Activated CD4-positive, alpha-beta memory T cell treated with anti-CD3 and anti-CD28 coated beads, Interleukin-2, amount 10 ng/mL, durations not matched to agents 7 days and 5 days (primary cell): ENCODE results near the gene SMPD3. TPM values are rescaled to one million over a fixed set of nuclear protein-coding genes. Genes with fewer than 3 reads are reported as not detected.

Experiments
- CTCF ChIA-PET: fragments of 350-600 bp; sonication (Branson Sonifier 250); formaldehyde crosslinking; loops from one replicate; lab custom pipeline; 2021; ENCODE audit warnings: antibody characterized with exemption, inconsistent platforms; lab: Charles Lee
- POLR2A ChIA-PET: fragments of 350-600 bp; sonication (Branson Sonifier 250); formaldehyde crosslinking; loops from one replicate; lab custom pipeline; 2021; ENCODE audit warnings: antibody characterized with exemption; lab: Charles Lee
- DNase-seq: peaks from one replicate; pipeline ENCODE4 v3.0.0-alpha.2; 2020
- H3K27ac Mint-ChIP-seq: one replicate; pipeline ENCODE4 v1.8.0; 2021; ENCODE audit warnings: mild to moderate bottlenecking, mixed read lengths
- H3K27me3 Mint-ChIP-seq: one replicate; pipeline ENCODE4 v1.8.0; 2021; ENCODE audit warnings: mixed read lengths
- H3K36me3 Mint-ChIP-seq: one replicate; pipeline ENCODE4 v1.8.0; 2021; ENCODE audit warnings: low read depth, mixed read lengths
- H3K4me1 Mint-ChIP-seq: one replicate; pipeline ENCODE4 v1.8.0; 2021; ENCODE audit warnings: mixed read lengths
- H3K4me3 Mint-ChIP-seq: one replicate; pipeline ENCODE4 v1.8.0; 2021; ENCODE audit warnings: mild to moderate bottlenecking, mixed read lengths
- H3K9me3 Mint-ChIP-seq: one replicate; pipeline ENCODE4 v1.8.0; 2021; ENCODE audit warnings: mixed read lengths
- total RNA-seq, 2 experiments: library from RNA; stranded (reverse); gene quantifications; one replicate each; pipeline ENCODE4 v1.2.3, GENCODE V29; 2021

Gene SMPD3
- total RNA-seq, 2 experiments from 2014 or later: 0.38 to 0.53 TPM

- Mint-ChIP-seq H3K36me3 (no peaks in the 10 kb centered on the region), H3K4me1 (peaks cover 20% of the 10 kb centered on the region), H3K9me3 (no peaks in the 10 kb centered on the region), H3K27ac (no peak overlapping the region), H3K4me3 (no peak overlapping the region), H3K27me3 (peaks cover 19% of the 10 kb centered on the region)
- no peak for DNase-seq
- ChIA-PET CTCF (interaction anchor here (1.1 to 1.5 kb wide), 4 partner anchors 14 to 139 kb away, joined by 3 to 4 read pairs (median 4); no protein-coding TSS in a partner anchor), POLR2A (no interaction called here)
These were observed 67.0 kb downstream of the SMPD3 start for GRCh38 chr16:68381363-68381724.

DNA sequence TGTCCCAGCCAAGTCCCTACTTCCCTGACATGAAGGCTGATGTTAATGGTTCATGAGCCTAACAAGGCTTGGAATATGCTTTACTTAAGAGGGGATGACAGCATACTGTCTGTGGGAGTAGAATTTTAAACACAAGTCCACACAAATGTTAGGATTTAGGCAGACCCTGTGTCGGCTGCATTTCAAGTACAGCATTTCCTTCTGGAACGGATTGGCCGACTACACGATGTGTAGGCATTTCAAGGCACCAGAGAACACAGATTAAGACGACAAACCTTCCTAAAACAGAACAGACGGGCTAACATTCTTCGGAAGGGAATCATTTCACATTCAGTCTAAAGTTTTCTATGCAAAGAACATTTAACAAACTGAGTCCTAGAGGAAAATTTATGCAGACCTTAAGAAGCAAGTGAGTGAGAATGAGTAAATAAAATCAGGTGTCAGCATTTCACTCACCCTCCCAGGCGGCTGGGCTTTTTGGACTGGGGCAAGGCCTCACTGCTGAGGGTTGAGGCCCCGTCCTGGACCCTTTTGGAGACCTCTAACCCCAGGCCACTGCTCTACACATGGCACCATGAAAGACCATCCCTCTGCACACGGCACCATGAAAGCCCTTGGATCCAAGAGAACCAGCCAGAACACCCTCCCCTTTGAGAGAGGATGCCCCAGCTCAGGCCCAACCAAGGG is 67.5 kb downstream of the SMPD3 start:
- no peak for DNase-seq
- POLR2A ChIA-PET: no interaction called here
- no peak overlapping the region for H3K4me3 Mint-ChIP-seq
- no peaks in the 10 kb centered on the region for H3K9me3 Mint-ChIP-seq
- H3K27me3 Mint-ChIP-seq: peaks cover 22% of the 10 kb centered on the region
- no peaks in the 10 kb centered on the region for H3K36me3 Mint-ChIP-seq
- CTCF ChIA-PET: interaction anchor here (1.1 to 1.2 kb wide), 2 partner anchors 14 to 129 kb away, joined by 3 to 4 read pairs; no protein-coding TSS in a partner anchor
- H3K27ac Mint-ChIP-seq: no peak overlapping the region
- H3K4me1 Mint-ChIP-seq: peaks cover 20% of the 10 kb centered on the region

- Mint-ChIP-seq H3K27me3 (peaks cover 21% of the 10 kb centered on the region), H3K4me3 (no peak overlapping the region), H3K27ac (no peak overlapping the region), H3K9me3 (no peaks in the 10 kb centered on the region), H3K36me3 (no peaks in the 10 kb centered on the region), H3K4me1 (peaks cover 20% of the 10 kb centered on the region)
- no peak for DNase-seq
- ChIA-PET POLR2A (no interaction called here), CTCF (no interaction called here)
These were observed 68.0 kb downstream of the SMPD3 start for GRCh38 chr16:68380348-68380670.

GRCh38 chr16:68379472-68380347 is 68.6 kb downstream of the SMPD3 start:
- H3K9me3 Mint-ChIP-seq: no peaks in the 10 kb centered on the region
- H3K27ac Mint-ChIP-seq: peak overlapping the region; percentile 6
- ChIA-PET CTCF (no interaction called here), POLR2A (no interaction called here)
- H3K4me1 Mint-ChIP-seq: peaks cover 19% of the 10 kb centered on the region
- peaks cover 21% of the 10 kb centered on the region for H3K27me3 Mint-ChIP-seq
- no peak overlapping the region for H3K4me3 Mint-ChIP-seq
- DNase-seq: no peak
- no peaks in the 10 kb centered on the region for H3K36me3 Mint-ChIP-seq

DNA sequence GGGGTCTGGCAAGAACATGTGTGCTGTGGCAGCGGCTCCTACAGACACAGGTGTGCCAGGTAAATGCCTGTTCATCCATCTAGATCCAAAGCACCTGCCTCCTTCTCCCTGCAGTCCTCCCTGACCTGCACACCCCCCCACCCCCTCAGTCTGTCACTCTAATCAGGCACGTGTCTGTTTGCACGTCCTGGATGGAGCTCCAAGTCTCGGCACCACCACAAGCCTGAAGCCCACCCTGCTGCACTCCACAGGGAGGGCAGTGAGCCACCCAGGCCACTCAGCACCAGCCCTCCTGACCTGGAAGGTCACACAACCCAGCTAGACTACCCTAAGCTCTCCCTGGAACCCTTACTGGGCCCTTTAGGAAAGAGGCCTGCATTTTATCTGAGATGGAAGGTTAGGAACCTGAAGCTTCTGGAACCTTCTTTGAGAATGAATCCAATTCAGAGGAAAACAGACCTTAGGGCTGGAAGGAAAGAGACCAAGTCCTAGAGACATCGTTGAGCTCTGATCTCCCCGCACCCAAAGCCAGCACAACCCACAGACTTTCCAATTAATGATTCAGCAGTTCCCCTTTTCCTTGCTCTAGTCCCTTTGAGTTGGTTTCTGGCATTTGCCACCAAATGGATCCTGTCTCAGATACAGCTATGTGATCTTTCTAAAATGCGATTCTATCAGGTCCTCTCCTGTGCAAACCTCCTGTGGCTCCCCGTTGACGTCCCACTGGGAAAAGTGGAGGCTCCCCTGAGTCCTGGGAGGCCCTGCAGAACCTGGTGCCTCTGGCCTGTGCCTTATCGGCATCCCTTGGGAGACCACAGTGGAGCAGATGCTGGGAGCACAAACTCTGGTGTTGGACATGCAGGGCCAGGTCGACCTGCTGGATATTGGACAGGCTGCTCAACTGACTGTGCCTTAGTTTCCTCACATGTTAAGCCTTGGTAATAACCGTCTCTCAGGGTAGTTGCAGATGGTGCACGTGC is 69.6 kb downstream of the SMPD3 start:
- Mint-ChIP-seq H3K27me3 (peaks cover 20% of the 10 kb centered on the region), H3K4me1 (peaks cover 15% of the 10 kb centered on the region), H3K9me3 (no peaks in the 10 kb centered on the region), H3K4me3 (no peak overlapping the region), H3K27ac (peak overlapping the region; percentile 6), H3K36me3 (no peaks in the 10 kb centered on the region)
- ChIA-PET POLR2A (no interaction called here), CTCF (interaction anchor here (0.9 to 1.2 kb wide), 3 partner anchors 16 to 132 kb away, joined by 3 to 4 read pairs (median 3); no protein-coding TSS in a partner anchor)
- DNase-seq: no peak

GRCh38 chr16:68377667-68378393 is 70.5 kb downstream of the SMPD3 start:
- Mint-ChIP-seq H3K27me3 (peaks cover 27% of the 10 kb centered on the region), H3K9me3 (no peaks in the 10 kb centered on the region), H3K27ac (no peak overlapping the region), H3K4me3 (no peak overlapping the region), H3K4me1 (peaks cover 13% of the 10 kb centered on the region), H3K36me3 (no peaks in the 10 kb centered on the region)
- ChIA-PET POLR2A (no interaction called here), CTCF (interaction anchor here (0.9 to 1.2 kb wide), 3 partner anchors 15 to 132 kb away, joined by 3 to 4 read pairs (median 3); no protein-coding TSS in a partner anchor)
- no peak for DNase-seq

- H3K27ac Mint-ChIP-seq: no peak overlapping the region
- ChIA-PET CTCF (no interaction called here), POLR2A (no interaction called here)
- no peak overlapping the region for H3K4me3 Mint-ChIP-seq
- DNase-seq: no peak
- peaks cover 13% of the 10 kb centered on the region for H3K4me1 Mint-ChIP-seq
- H3K36me3 Mint-ChIP-seq: no peaks in the 10 kb centered on the region
- no peaks in the 10 kb centered on the region for H3K9me3 Mint-ChIP-seq
- peaks cover 32% of the 10 kb centered on the region for H3K27me3 Mint-ChIP-seq
These were observed 71.1 kb downstream of the SMPD3 start for GRCh38 chr16:68377221-68377620.

- no peaks in the 10 kb centered on the region for H3K9me3 Mint-ChIP-seq
- ChIA-PET POLR2A (no interaction called here), CTCF (no interaction called here)
- peaks cover 36% of the 10 kb centered on the region for H3K27me3 Mint-ChIP-seq
- H3K27ac Mint-ChIP-seq: no peak overlapping the region
- H3K36me3 Mint-ChIP-seq: no peaks in the 10 kb centered on the region
- H3K4me1 Mint-ChIP-seq: peaks cover 13% of the 10 kb centered on the region
- DNase-seq: no peak
- H3K4me3 Mint-ChIP-seq: no peak overlapping the region
These were observed 71.7 kb downstream of the SMPD3 start for GRCh38 chr16:68376590-68376989.

GRCh38 chr16:68375801-68376536 is 72.3 kb downstream of the SMPD3 start:
- DNase-seq: no peak
- no peaks in the 10 kb centered on the region for H3K9me3 Mint-ChIP-seq
- H3K27ac Mint-ChIP-seq: no peak overlapping the region
- peaks cover 14% of the 10 kb centered on the region for H3K4me1 Mint-ChIP-seq
- peaks cover 36% of the 10 kb centered on the region for H3K27me3 Mint-ChIP-seq
- POLR2A ChIA-PET: no interaction called here
- no peak overlapping the region for H3K4me3 Mint-ChIP-seq
- CTCF ChIA-PET: no interaction called here
- no peaks in the 10 kb centered on the region for H3K36me3 Mint-ChIP-seq

- Mint-ChIP-seq H3K27ac (no peak overlapping the region), H3K4me1 (peaks cover 22% of the 10 kb centered on the region), H3K27me3 (peaks cover 37% of the 10 kb centered on the region), H3K36me3 (no peaks in the 10 kb centered on the region), H3K4me3 (no peak overlapping the region), H3K9me3 (no peaks in the 10 kb centered on the region)
- ChIA-PET POLR2A (no interaction called here), CTCF (interaction anchor here (0.5 to 1.3 kb wide), 2 partner anchors 89 to 577 kb away, joined by 3 read pairs; no protein-coding TSS in a partner anchor)
- no peak for DNase-seq
These were observed 73.2 kb downstream of the SMPD3 start for GRCh38 chr16:68374961-68375660.

DNA sequence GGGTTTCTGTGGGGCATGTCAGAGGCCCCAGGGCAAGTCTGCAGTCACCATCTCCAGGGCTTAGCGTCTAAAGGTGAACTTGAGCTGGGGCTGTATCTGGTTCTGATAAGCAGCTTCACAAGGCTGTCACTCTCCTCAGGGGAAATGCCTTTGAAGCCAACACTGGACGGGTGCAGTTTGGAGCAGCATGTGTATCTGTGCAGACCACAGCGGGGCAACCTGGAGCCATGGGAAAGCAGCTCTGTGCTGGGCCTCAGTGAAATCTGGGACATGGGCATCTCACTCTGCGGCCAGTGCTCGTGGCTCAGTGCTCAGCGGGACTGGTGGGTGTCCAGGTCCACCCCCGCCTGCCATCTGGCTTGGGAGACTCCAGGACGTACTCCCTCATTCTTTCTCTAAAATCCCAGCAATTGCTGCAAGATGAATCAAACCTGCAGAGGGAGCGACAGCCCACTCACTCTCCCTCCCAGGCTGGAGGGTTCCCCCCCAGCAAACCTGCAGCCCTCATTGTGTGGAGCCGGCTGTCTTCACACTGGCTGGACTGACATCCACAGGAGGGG is 74.0 kb downstream of the SMPD3 start:
- Mint-ChIP-seq H3K9me3 (no peaks in the 10 kb centered on the region), H3K27me3 (peaks cover 39% of the 10 kb centered on the region), H3K27ac (no peak overlapping the region), H3K36me3 (no peaks in the 10 kb centered on the region), H3K4me3 (no peak overlapping the region), H3K4me1 (peaks cover 23% of the 10 kb centered on the region)
- POLR2A ChIA-PET: no interaction called here
- CTCF ChIA-PET: interaction anchor here (1.3 kb wide), 1 partner anchor 88 kb away, joined by 3 read pairs; no protein-coding TSS in a partner anchor
- no peak for DNase-seq
